Fibroblast of pulmonary artery (primary cell): ENCODE results near the gene GALNT2.

Experiments
- DNase-seq: peaks from one replicate; pipeline ENCODE4 v3.0.0-alpha.2; 2010; ENCODE audit warnings: low read depth
- H3K4me3 ChIP-seq: replicated peaks from 2 replicates; pipeline ENCODE4 v1.5.1; 2011; ENCODE audit warnings: low read depth, mild to moderate bottlenecking, control low read depth, low read length, moderate library complexity
- CTCF ChIP-seq: IDR thresholded peaks from 2 replicates; pipeline ENCODE4 v1.5.1; 2011; ENCODE audit warnings: mild to moderate bottlenecking, control low read depth, low read length, inconsistent platforms; ENCODE audit errors: missing control alignments

GALNT2 gene

GRCh38 chr1:230126529-230127104 is 59.6 kb downstream of the GALNT2 start:
- no peak for DNase-seq
- no peak for TF ChIP-seq CTCF
- H3K4me3 ChIP-seq: no peak overlapping the region

GRCh38 chr1:230127105-230128054 is 60.3 kb downstream of the GALNT2 start:
- no peak overlapping the region for H3K4me3 ChIP-seq
- no peak for DNase-seq
- no peak for TF ChIP-seq CTCF

DNA sequence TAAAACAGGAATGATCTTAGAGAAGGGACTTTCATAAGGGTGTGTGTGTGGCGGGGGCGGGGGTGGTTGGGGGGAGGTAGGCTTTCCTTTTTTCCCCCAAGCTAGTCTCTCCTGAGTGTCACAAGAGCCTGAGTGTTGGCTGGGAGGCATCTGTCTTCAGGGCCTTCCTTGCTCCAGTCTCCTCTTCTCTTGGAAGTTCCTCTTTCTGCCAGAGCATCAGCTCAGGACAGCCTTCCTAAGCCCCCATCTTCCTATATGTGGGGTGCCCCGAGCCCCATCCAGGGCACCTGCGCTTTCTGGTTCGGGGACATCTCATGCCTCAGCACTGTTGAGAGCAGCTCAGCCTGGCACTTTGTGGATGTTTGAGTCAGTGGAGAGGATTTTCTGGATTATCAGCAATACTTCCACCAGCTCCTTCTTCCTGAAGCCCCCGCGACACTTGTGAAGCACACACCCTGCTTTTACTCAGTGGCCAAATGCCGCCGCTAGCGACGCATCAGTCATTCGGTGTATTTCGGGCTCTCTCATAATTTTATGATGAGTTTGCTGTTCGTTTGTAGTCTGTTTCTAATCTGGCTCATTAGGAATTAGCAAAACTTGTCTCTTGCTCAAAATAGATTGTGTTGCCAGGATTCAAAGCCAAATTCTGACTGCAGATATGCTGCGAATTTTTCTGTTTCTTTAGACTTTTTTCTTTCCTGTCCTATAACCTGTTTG is 61.7 kb downstream of the GALNT2 start:
- no peak for DNase-seq
- no peak overlapping the region for H3K4me3 ChIP-seq
- no peak for TF ChIP-seq CTCF

DNA sequence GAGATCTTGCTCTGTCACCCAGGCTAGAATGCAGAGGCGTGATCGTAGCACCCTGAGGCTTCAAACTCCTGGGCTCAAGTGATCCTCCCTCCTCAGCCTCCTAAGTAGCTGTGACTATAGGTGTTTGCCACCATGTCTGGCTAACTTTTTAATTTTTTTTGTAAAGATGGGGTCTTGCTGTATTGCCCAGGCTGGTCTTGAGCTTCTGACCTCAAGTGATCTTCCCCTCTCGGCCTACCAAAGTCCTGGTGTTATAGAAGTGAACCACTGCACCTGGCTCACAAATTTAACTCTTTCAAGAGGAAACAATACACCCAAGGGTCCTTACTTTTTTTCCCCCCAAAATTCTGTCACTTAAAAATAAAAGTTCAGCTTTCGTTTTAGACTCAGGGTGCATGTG is 62.3 kb downstream of the GALNT2 start:
- no peak overlapping the region for H3K4me3 ChIP-seq
- DNase-seq: no peak
- TF ChIP-seq CTCF: no peak

DNA sequence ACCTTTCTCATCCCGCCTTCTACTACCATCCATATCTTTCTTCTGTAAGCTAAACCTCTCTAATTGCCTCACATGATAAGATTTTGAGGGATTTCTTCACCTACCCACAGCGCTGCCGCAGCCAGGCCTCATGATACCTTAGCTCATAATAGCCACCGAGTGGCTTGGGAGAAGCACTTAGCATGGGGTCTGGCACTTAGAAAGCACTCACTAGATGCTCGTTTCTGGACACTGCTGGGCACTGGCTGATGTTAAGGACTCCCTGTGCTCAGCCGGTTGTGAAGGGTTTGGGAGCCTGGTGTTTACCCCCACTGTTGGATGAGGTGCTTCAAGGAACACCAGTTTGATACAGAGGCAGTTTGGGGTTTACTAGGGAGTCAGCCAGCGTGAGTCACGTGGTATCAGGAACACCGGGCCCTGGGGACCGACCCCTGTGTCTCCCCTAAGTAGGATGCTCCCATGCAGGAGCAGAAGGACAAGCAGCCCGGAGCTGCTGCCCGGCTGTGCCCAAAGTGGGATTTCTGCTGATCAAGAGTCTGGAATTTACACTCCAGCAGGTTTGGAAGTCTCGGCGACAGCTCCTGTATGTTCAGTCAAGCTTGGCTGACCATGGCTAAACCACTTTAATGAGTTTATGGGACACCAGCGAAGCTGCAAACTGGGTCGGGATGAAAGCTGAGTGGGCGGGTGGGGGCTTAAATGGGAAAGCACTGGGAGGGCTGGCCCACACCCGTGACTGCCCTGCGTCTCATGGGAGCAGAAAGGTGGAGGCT is 63.3 kb downstream of the GALNT2 start:
- no peak overlapping the region for H3K4me3 ChIP-seq
- no peak for TF ChIP-seq CTCF
- DNase-seq: no peak

- no peak for DNase-seq
- TF ChIP-seq CTCF: no peak
- no peak overlapping the region for H3K4me3 ChIP-seq
Observed at GRCh38 chr1:230131457-230131856, 64.4 kb downstream of the GALNT2 start.
